ENCODE data around the gene PDCD7.

DNA sequence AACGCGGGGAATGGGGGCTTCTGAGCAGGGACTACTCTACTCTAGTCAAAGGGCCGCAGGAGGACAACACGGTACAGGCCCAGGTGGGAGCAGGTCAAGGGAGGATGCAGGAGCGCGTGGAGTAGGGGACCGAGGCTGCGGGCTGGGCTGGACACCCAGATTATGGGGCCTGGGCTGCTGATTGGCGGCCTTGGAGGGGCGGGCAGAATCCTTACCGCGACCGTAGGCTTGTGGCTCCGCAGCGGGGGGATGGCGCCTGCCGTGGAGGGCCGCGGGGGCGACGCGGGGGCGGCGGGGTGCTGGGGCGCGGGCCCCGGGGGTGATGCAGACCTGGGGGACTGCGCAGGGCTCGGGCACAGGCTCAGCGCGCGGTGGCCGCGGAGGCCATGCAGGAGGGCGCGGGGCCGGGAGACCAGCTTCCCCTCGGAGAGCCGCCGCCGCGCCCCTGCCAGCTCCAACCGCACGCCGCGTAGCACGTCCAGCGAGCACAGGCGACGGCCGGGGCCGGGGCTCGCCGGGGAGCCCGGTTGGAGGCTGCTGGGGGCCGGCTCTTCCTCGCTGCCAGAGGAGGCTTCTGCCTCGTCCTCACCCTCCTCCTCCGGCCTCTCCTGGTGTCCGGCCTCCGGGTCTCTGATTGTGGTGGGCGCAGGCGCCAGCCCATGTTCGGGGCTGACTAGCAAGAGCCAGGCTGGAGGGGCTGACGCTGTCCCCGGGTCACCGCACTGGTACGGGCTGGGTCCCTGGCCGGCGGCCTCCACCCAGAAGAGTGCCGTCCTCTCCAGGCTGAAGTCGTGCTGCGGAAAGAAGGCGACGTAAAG is 31.5 kb downstream of the PDCD7 start:
- TF ChIP-seq, protein P1, sequence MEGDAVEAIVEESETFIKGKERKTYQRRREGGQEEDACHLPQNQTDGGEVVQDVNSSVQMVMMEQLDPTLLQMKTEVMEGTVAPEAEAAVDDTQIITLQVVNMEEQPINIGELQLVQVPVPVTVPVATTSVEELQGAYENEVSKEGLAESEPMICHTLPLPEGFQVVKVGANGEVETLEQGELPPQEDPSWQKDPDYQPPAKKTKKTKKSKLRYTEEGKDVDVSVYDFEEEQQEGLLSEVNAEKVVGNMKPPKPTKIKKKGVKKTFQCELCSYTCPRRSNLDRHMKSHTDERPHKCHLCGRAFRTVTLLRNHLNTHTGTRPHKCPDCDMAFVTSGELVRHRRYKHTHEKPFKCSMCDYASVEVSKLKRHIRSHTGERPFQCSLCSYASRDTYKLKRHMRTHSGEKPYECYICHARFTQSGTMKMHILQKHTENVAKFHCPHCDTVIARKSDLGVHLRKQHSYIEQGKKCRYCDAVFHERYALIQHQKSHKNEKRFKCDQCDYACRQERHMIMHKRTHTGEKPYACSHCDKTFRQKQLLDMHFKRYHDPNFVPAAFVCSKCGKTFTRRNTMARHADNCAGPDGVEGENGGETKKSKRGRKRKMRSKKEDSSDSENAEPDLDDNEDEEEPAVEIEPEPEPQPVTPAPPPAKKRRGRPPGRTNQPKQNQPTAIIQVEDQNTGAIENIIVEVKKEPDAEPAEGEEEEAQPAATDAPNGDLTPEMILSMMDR (IDR thresholded peaks at IDR 0.05; ENCODE audit: low read length): no peak
- TF ChIP-seq EZH2 (IDR thresholded peaks at IDR 0.05; ENCODE audit: borderline replicate concordance, low read length): no peak
